ENCODE data around the gene TMED3.

TMED3 gene

DNA sequence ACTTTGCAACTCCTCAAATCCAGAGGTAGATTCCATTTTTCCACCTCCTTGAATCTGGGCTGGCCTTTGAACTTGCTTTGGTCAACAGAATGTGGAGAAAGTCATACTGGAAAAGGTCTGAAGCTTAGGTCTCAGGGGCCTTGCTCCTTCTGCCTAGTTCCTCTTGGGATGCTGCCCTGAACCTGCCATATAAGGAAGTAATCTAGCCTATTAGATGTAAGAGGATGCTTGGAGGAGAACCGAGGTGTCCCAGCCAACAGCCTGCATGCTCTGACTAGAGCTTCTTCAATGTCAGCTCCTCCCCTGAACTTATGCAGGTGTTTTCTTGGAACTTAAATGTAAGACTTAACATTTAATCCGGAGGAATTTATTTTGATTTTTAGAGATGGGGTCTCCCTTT, 2.0 kb upstream of the TMED3 start:
- TF ChIP-seq, protein P1, sequence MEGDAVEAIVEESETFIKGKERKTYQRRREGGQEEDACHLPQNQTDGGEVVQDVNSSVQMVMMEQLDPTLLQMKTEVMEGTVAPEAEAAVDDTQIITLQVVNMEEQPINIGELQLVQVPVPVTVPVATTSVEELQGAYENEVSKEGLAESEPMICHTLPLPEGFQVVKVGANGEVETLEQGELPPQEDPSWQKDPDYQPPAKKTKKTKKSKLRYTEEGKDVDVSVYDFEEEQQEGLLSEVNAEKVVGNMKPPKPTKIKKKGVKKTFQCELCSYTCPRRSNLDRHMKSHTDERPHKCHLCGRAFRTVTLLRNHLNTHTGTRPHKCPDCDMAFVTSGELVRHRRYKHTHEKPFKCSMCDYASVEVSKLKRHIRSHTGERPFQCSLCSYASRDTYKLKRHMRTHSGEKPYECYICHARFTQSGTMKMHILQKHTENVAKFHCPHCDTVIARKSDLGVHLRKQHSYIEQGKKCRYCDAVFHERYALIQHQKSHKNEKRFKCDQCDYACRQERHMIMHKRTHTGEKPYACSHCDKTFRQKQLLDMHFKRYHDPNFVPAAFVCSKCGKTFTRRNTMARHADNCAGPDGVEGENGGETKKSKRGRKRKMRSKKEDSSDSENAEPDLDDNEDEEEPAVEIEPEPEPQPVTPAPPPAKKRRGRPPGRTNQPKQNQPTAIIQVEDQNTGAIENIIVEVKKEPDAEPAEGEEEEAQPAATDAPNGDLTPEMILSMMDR (conservative IDR thresholded peaks at IDR 0.05; ENCODE audit: low read length) = no peak
- no peak for DNase-seq (ENCODE audit: low read depth)
- H3K4me3 ChIP-seq (ENCODE audit: low read length) = no peak overlapping the region

- TF ChIP-seq, protein P1 (conservative IDR thresholded peaks at IDR 0.05; ENCODE audit: low read length) = no peak
- peak; percentile 12 for DNase-seq (ENCODE audit: low read depth)
- H3K4me3 ChIP-seq (ENCODE audit: low read length) = peak overlapping the region; percentile 97
Observed at GRCh38 chr15:79310612-79310984, 314 bp upstream of the TMED3 start.

DNA sequence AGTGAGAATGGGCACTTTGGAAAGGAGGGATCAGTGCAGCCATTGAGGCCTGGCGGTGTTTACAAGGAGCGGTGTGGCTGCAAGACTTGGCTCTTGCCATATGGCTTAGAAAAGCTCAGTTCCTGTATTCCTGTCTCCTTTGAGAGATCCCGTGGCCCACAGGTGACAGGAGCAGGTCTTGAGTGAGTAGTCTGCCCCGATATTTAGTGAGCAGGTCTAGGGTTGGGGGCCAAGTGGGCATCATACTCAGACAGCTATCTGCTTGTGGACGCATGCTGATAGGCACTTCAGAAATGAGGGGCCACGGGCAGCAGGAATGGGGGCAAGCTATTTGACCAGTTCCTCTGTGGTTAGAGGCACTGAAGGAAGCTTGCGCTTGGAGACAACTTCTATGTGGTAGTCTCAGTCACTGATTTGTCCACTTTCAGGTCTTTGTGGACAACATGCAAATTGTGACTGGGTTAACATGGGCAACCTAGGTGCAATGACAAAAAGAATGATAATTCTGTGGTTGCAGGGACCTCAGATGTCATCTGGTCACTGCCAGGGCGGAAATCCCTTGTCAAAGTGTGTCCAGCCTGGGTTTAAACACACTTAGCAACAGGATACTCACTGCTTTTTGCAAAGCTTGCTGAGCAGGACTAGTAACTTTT, 1.1 kb downstream of the TMED3 start:
- H3K4me3 ChIP-seq (ENCODE audit: low read length) = peak overlapping the region; percentile 97
- no peak for DNase-seq (ENCODE audit: low read depth)
- TF ChIP-seq, protein P1 (conservative IDR thresholded peaks at IDR 0.05; ENCODE audit: low read length) = no peak

GRCh38 chr15:79314186-79314585, 3.3 kb downstream of the TMED3 start:
- TF ChIP-seq, protein P1 (conservative IDR thresholded peaks at IDR 0.05; ENCODE audit: low read length) = no peak
- H3K4me3 ChIP-seq (ENCODE audit: low read length) = no peak overlapping the region
- DNase-seq (ENCODE audit: low read depth) = no peak

- no peak for DNase-seq (ENCODE audit: low read depth)
- no peak overlapping the region for H3K4me3 ChIP-seq (ENCODE audit: low read length)
- TF ChIP-seq, protein P1 (conservative IDR thresholded peaks at IDR 0.05; ENCODE audit: low read length) = no peak
Observed at GRCh38 chr15:79314811-79315210, 3.9 kb downstream of the TMED3 start.

DNA sequence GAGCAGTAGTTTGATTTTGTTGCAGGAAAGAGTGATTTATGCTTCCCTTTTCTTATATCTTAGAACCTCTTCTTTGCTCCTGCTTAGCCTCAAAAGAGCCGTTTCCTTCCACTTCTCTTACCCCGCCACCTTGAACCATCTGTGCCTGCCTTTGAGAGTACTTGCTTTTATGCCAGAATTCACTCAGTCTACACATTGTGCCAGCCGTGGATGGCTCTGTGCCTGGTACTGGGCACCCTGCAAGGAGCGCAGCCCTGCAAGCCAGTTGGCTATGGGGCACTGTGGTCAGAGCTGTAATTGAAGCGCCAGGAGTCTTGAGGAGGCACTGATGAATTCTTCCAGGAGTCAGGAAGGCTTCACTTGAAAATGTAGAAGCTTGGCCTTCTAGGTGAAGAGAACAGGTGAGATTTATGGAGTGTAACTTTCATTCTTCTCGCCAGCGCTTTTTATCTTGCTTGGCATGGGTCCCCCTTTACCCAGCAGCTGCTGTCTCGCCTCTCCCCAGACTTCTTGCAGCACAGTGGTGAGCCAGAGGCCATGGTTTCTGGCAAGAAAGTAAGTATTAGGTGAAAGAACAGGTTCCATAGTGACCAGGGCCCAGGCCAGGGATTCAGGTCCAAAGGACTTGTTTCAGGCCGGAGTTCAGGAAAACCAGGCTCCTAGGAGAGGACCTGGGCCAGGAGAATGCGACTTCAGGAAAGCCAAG, 4.9 kb downstream of the TMED3 start:
- TF ChIP-seq, protein P1 (conservative IDR thresholded peaks at IDR 0.05; ENCODE audit: low read length) = no peak
- DNase-seq (ENCODE audit: low read depth) = no peak
- no peak overlapping the region for H3K4me3 ChIP-seq (ENCODE audit: low read length)

DNA sequence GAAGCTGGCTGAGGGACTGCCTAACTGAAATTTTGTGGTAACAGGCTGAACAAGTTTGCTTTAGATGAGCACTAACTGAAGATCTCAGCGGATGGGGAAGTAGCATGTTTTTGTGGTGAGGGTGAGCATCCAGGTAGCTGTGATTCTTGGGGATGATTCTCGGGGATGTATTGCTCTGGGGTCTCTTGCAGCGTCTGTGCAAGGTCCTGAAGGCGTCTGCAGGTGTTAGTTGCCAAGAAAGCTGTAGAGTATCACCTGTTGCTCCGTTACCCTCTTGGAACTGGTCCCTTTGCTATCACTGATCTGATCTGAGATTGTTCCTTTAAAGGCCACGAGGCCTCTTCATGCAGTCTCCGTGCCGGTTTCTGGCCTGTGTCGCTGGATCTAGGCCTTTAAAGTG, 6.0 kb downstream of the TMED3 start:
- TF ChIP-seq, protein P1 (conservative IDR thresholded peaks at IDR 0.05; ENCODE audit: low read length) = no peak
- H3K4me3 ChIP-seq (ENCODE audit: low read length) = no peak overlapping the region
- no peak for DNase-seq (ENCODE audit: low read depth)
